Measurements from ENCODE around the gene SSTR4. TPM values are rescaled to one million over a fixed set of nuclear protein-coding genes. Genes with fewer than 3 reads are reported as not detected.

Gene SSTR4
- total and polyA plus RNA-seq, 4 donors, result not detected

- peaks cover 4 to 33% (median 6%) of the 10 kb centered on the region in 4 donors for H3K4me1 ChIP-seq (ENCODE audit: control insufficient read depth in 4 of 4, insufficient read depth in 4 of 4, low read length in 3 of 4)
- H3K27me3 ChIP-seq (ENCODE audit: control insufficient read depth in 4 of 4, insufficient read depth in 4 of 4, low read length in 3 of 4), result peaks cover 0 to 12% (median 2%) of the 10 kb centered on the region in 4 donors
- H3K4me3 ChIP-seq (ENCODE audit: low read depth in 1 of 3, low read length in 3 of 3), result peak within 1 kb of the TSS; percentile 30 to 57 (median 50)
- peak; percentile 39 for DNase-seq (ENCODE audit: low spot score)
- H3K36me3 ChIP-seq (ENCODE audit: control insufficient read depth in 4 of 4, insufficient read depth in 3 of 4, low read depth in 1 of 4, low read length in 3 of 4), result no peaks in the 10 kb centered on the region
- TF ChIP-seq NR2F2 (IDR thresholded peaks at IDR 0.05), result peak; percentile 25
- TF ChIP-seq ATF3 (IDR thresholded peaks at IDR 0.05), result no peak
- 1% methylated on average over 79 of the region's 79 CpGs for WGBS
- H3K9ac ChIP-seq (ENCODE audit: low read depth in 1 of 2, low read length in 2 of 2), result peak within 1 kb of the TSS in 1 of 2 donors; percentile 14
- no peaks in the 10 kb centered on the region for H3K9me3 ChIP-seq (ENCODE audit: control insufficient read depth in 4 of 4, low read length in 3 of 4)
- peak within 1 kb of the TSS; percentile 67 to 81 for H3K27ac ChIP-seq (ENCODE audit: low read depth in 1 of 2, low read length in 2 of 2)
Measured at GRCh38 chr20:23049201-23050075, 14.3 kb downstream of the SSTR4 start, which contains the start of gene THBD. Gene THBD (minus strand): TSS chr20:23049672. CDS start chr20:23049504, 168 bp downstream.

GRCh38 chr20:23050076-23050838 is 15.1 kb downstream of the SSTR4 start:
- WGBS, result 2% methylated on average over 48 of the region's 48 CpGs
- DNase-seq (ENCODE audit: low spot score), result peak; percentile 53
- Histone ChIP-seq H3K27ac (ENCODE audit: low read depth in 1 of 2, low read length in 2 of 2) (peak overlapping the region; percentile 67 to 81), H3K36me3 (ENCODE audit: control insufficient read depth in 4 of 4, insufficient read depth in 3 of 4, low read depth in 1 of 4, low read length in 3 of 4) (no peaks in the 10 kb centered on the region), H3K27me3 (ENCODE audit: control insufficient read depth in 4 of 4, insufficient read depth in 4 of 4, low read length in 3 of 4) (peaks cover 0 to 12% (median 2%) of the 10 kb centered on the region in 4 donors), H3K4me3 (ENCODE audit: low read depth in 1 of 3, low read length in 3 of 3) (peak overlapping the region; percentile 3 to 50 (median 38)), H3K9ac (ENCODE audit: low read depth in 1 of 2, low read length in 2 of 2) (peak overlapping the region in 1 of 2 donors; percentile 14), H3K4me1 (ENCODE audit: control insufficient read depth in 4 of 4, insufficient read depth in 4 of 4, low read length in 3 of 4) (peaks cover 4 to 33% (median 6%) of the 10 kb centered on the region in 4 donors), H3K9me3 (ENCODE audit: control insufficient read depth in 4 of 4, low read length in 3 of 4) (no peaks in the 10 kb centered on the region)
- no peak for TF ChIP-seq MAX (IDR thresholded peaks at IDR 0.05)
- TF ChIP-seq HNF4A (conservative IDR thresholded peaks at IDR 0.05), result no peak

GRCh38 chr20:23050847-23051627 is 15.9 kb downstream of the SSTR4 start:
- Histone ChIP-seq H3K27me3 (ENCODE audit: control insufficient read depth in 4 of 4, insufficient read depth in 4 of 4, low read length in 3 of 4) (peaks cover 0 to 12% (median 2%) of the 10 kb centered on the region in 4 donors), H3K9ac (ENCODE audit: low read depth in 1 of 2, low read length in 2 of 2) (no peak overlapping the region), H3K27ac (ENCODE audit: low read depth in 1 of 2, low read length in 2 of 2) (peak overlapping the region; percentile 6 to 43), H3K36me3 (ENCODE audit: control insufficient read depth in 4 of 4, insufficient read depth in 3 of 4, low read depth in 1 of 4, low read length in 3 of 4) (no peaks in the 10 kb centered on the region), H3K9me3 (ENCODE audit: control insufficient read depth in 4 of 4, low read length in 3 of 4) (no peaks in the 10 kb centered on the region), H3K4me1 (ENCODE audit: control insufficient read depth in 4 of 4, insufficient read depth in 4 of 4, low read length in 3 of 4) (peaks cover 4 to 33% (median 6%) of the 10 kb centered on the region in 4 donors), H3K4me3 (ENCODE audit: low read depth in 1 of 3, low read length in 3 of 3) (peak overlapping the region in 1 of 3 donors; percentile 50)
- 7% methylated on average over 46 of the region's 46 CpGs for WGBS
- peak; percentile 78 for DNase-seq (ENCODE audit: low spot score)
- TF ChIP-seq FOXA1 (IDR thresholded peaks at IDR 0.05), result no peak
- peak; percentile 28 for TF ChIP-seq CTCF (IDR thresholded peaks at IDR 0.05; ENCODE audit: low read depth, low read length, missing input control)
- no peak for TF ChIP-seq JUND (IDR thresholded peaks at IDR 0.05)
- peak; percentile 13 for TF ChIP-seq YY1 (IDR thresholded peaks at IDR 0.05)
- no peak for TF ChIP-seq HNF4A (conservative IDR thresholded peaks at IDR 0.05)
- no peak for TF ChIP-seq GABPA (IDR thresholded peaks at IDR 0.05 in 1 of 2, conservative IDR thresholded peaks at IDR 0.05 in 1 of 2)
- no peak for TF ChIP-seq REST (IDR thresholded peaks at IDR 0.05)
- TF ChIP-seq RXRA (IDR thresholded peaks at IDR 0.05), result peak in 1 of 2 donors; percentile 17
- TF ChIP-seq ATF3 (IDR thresholded peaks at IDR 0.05), result no peak
- TF ChIP-seq RAD21 (IDR thresholded peaks at IDR 0.05), result peak; percentile 68 to 75

All from liver (tissue), 9 donors.